ENCODE data around the gene UCK2. TPM values are rescaled to one million over a fixed set of nuclear protein-coding genes. Genes with fewer than 3 reads are reported as not detected.

The UCK2 gene
- total RNA-seq, 2 experiments from 2014 or later = 28.4 to 32.4 TPM

GRCh38 chr1:165928075-165928731, 100.8 kb downstream of the UCK2 start:
- ChIA-PET POLR2A (interaction anchor here (0.6 kb wide), 1 partner anchor 542 kb away, joined by 3 read pairs; no protein-coding TSS in a partner anchor), CTCF (interaction anchor here (0.8 to 5.7 kb wide), 7 partner anchors 9 to 1131 kb away, joined by 3 to 54 read pairs (median 4); no protein-coding TSS in a partner anchor)
- Mint-ChIP-seq H3K36me3 (ENCODE audit: low read depth) (no peaks in the 10 kb centered on the region), H3K4me1 (ENCODE audit: low read depth) (no peaks in the 10 kb centered on the region), H3K4me3 (no peak overlapping the region), H3K27ac (no peak overlapping the region), H3K9me3 (ENCODE audit: insufficient read depth) (no peaks in the 10 kb centered on the region), H3K27me3 (ENCODE audit: low read depth) (peaks cover 4% of the 10 kb centered on the region)
- DNase-seq (peak; percentile 70), ATAC-seq (peak; percentile 63)

DNA sequence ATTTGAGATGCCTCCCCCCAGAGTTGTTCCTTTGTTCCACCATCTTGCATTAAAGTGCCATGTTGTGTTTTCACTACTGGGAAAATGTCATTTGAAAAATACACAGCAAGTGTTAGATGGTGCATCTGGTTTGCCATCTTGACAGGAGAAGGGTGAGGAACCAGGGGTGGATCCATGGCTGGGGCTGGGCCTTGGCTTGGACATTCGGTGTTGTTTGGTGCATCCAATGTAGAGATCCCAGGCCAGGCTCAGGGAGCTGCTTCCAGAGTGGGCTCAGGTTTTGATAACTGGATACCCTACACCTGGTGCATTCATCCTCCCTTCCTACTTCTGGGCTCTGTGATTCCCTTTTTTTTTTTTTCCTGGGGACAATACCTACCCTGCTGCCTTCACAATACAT, 103.5 kb downstream of the UCK2 start:
- H3K36me3 Mint-ChIP-seq (ENCODE audit: low read depth) = no peaks in the 10 kb centered on the region
- no peaks in the 10 kb centered on the region for H3K9me3 Mint-ChIP-seq (ENCODE audit: insufficient read depth)
- H3K27ac Mint-ChIP-seq = no peak overlapping the region
- no peak overlapping the region for H3K4me3 Mint-ChIP-seq
- ATAC-seq (no peak), DNase-seq (no peak)
- ChIA-PET CTCF (no interaction called here), POLR2A (no interaction called here)
- H3K27me3 Mint-ChIP-seq (ENCODE audit: low read depth) = peaks cover 3% of the 10 kb centered on the region
- no peaks in the 10 kb centered on the region for H3K4me1 Mint-ChIP-seq (ENCODE audit: low read depth)

DNA sequence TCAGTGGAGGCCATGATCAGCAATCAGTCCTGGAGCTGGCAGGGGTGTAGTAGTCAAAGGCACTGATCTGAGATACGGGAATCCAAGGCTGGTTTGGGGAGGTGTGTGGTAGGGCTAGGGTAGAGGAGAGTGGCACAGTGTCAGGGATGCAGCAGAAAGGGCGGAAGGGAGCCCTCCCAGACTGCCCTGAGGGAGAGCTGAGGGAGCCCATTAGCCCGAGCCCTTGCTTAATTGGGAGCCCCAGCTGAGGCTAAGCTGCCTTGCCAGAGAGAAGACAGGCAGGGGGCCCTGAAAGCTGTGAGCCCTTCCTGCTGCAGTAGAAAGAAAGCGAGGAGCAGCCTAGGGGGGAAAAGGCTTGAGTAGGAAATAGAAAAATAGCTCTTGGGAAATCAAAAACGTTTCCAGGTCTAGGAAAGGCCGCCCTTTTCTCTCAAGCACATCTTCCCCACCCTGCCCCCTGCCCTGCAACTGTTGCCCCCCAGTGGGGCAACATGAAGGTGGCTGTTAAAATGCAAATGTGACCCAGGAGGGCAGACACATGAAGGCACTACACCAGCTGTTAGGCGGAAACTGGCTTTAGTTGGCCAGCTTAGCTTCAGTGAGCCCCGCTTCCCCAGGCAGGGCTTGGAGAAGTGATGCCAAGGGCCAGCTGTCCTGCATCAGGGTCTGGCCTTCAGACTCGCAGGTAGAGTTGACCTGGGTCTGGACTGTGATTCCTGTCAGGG, 106.2 kb downstream of the UCK2 start:
- POLR2A ChIA-PET = no interaction called here
- DNase-seq (no peak), ATAC-seq (no peak)
- CTCF ChIA-PET = interaction anchor here (2.1 kb wide), 1 partner anchor 9 kb away, joined by 6 read pairs; no protein-coding TSS in a partner anchor
- no peaks in the 10 kb centered on the region for H3K9me3 Mint-ChIP-seq (ENCODE audit: insufficient read depth)
- H3K4me3 Mint-ChIP-seq = no peak overlapping the region
- H3K27me3 Mint-ChIP-seq (ENCODE audit: low read depth) = peaks cover 3% of the 10 kb centered on the region
- H3K4me1 Mint-ChIP-seq (ENCODE audit: low read depth) = no peaks in the 10 kb centered on the region
- H3K27ac Mint-ChIP-seq = no peak overlapping the region
- no peaks in the 10 kb centered on the region for H3K36me3 Mint-ChIP-seq (ENCODE audit: low read depth)

DNA sequence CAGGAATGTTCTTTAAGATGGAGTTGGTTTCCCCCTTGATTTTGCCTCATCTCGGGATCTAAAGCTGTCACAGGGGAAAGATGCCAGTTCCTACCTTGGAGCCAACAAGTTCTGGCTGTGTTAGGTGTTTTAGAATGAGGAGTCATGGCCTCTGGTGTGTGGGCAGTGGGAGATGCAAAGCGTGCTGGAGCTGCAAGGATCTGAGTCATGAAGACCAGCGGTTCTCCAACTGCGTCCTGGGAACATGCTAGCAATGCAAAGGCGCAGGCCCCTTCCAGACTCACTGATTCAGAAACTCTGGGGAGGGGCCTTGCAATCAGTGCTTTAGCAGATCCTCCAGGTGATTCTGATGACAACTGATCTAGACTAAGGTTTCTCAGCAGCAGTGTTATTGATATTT, 109.1 kb downstream of the UCK2 start:
- Mint-ChIP-seq H3K36me3 (ENCODE audit: low read depth) (no peaks in the 10 kb centered on the region), H3K27ac (no peak overlapping the region), H3K4me1 (ENCODE audit: low read depth) (no peaks in the 10 kb centered on the region), H3K27me3 (ENCODE audit: low read depth) (no peaks in the 10 kb centered on the region), H3K9me3 (ENCODE audit: insufficient read depth) (no peaks in the 10 kb centered on the region), H3K4me3 (no peak overlapping the region)
- DNase-seq (no peak), ATAC-seq (no peak)
- ChIA-PET POLR2A (interaction anchor here (0.6 to 1.0 kb wide), 2 partner anchors 553 to 1017 kb away, joined by 3 read pairs; no protein-coding TSS in a partner anchor), CTCF (interaction anchor here (1.4 kb wide), 1 partner anchor 9 kb away, joined by 4 read pairs; no protein-coding TSS in a partner anchor)

GRCh38 chr1:165937829-165938228, 110.4 kb downstream of the UCK2 start:
- DNase-seq = no peak
- Mint-ChIP-seq H3K4me1 (ENCODE audit: low read depth) (no peaks in the 10 kb centered on the region), H3K27ac (no peak overlapping the region), H3K36me3 (ENCODE audit: low read depth) (no peaks in the 10 kb centered on the region), H3K4me3 (no peak overlapping the region), H3K27me3 (ENCODE audit: low read depth) (no peaks in the 10 kb centered on the region), H3K9me3 (ENCODE audit: insufficient read depth) (no peaks in the 10 kb centered on the region)
- ATAC-seq = no peak
- ChIA-PET CTCF (no interaction called here), POLR2A (no interaction called here)

- CTCF ChIA-PET = no interaction called here
- peaks cover 5% of the 10 kb centered on the region for H3K27me3 Mint-ChIP-seq (ENCODE audit: low read depth)
- POLR2A ChIA-PET = no interaction called here
- H3K36me3 Mint-ChIP-seq (ENCODE audit: low read depth) = no peaks in the 10 kb centered on the region
- H3K4me3 Mint-ChIP-seq = no peak overlapping the region
- H3K9me3 Mint-ChIP-seq (ENCODE audit: insufficient read depth) = no peaks in the 10 kb centered on the region
- DNase-seq = no peak
- H3K27ac Mint-ChIP-seq = no peak overlapping the region
- no peaks in the 10 kb centered on the region for H3K4me1 Mint-ChIP-seq (ENCODE audit: low read depth)
- no peak for ATAC-seq
Observed at GRCh38 chr1:165938844-165939243, 111.4 kb downstream of the UCK2 start.

DNA sequence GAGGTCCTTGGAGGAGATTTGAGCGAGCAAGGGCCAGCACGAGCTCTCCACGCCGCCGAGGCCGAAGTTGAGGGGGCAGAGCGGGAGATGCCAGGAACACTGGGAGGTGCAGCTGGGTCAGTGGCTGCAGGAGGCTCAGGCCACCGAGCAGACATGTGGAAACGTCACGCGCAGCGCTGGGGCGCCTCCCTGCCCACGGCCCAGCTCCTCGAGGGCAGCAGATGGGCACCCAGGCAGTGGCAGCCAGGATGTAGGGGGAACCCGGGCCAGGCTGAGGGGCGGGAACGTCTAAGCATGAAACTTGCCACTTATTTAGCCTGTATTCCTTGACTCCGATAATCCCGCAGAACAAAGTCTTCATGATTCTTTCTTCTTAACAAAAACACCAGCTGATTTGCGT, 114.1 kb downstream of the UCK2 start:
- H3K36me3 Mint-ChIP-seq (ENCODE audit: low read depth) = no peaks in the 10 kb centered on the region
- ChIA-PET POLR2A (no interaction called here), CTCF (no interaction called here)
- no peak overlapping the region for H3K27ac Mint-ChIP-seq
- no peak for DNase-seq
- H3K4me3 Mint-ChIP-seq = no peak overlapping the region
- ATAC-seq = no peak
- H3K27me3 Mint-ChIP-seq (ENCODE audit: low read depth) = peaks cover 5% of the 10 kb centered on the region
- H3K9me3 Mint-ChIP-seq (ENCODE audit: insufficient read depth) = no peaks in the 10 kb centered on the region
- H3K4me1 Mint-ChIP-seq (ENCODE audit: low read depth) = no peaks in the 10 kb centered on the region

GRCh38 chr1:165942062-165942461, 114.6 kb downstream of the UCK2 start:
- no peak overlapping the region for H3K4me3 Mint-ChIP-seq
- H3K27ac Mint-ChIP-seq = no peak overlapping the region
- peaks cover 5% of the 10 kb centered on the region for H3K27me3 Mint-ChIP-seq (ENCODE audit: low read depth)
- H3K9me3 Mint-ChIP-seq (ENCODE audit: insufficient read depth) = no peaks in the 10 kb centered on the region
- DNase-seq = no peak
- ChIA-PET CTCF (interaction anchor here (1.1 kb wide), 1 partner anchor 537 kb away, joined by 3 read pairs; no protein-coding TSS in a partner anchor), POLR2A (no interaction called here)
- ATAC-seq = no peak
- no peaks in the 10 kb centered on the region for H3K36me3 Mint-ChIP-seq (ENCODE audit: low read depth)
- no peaks in the 10 kb centered on the region for H3K4me1 Mint-ChIP-seq (ENCODE audit: low read depth)

DNA sequence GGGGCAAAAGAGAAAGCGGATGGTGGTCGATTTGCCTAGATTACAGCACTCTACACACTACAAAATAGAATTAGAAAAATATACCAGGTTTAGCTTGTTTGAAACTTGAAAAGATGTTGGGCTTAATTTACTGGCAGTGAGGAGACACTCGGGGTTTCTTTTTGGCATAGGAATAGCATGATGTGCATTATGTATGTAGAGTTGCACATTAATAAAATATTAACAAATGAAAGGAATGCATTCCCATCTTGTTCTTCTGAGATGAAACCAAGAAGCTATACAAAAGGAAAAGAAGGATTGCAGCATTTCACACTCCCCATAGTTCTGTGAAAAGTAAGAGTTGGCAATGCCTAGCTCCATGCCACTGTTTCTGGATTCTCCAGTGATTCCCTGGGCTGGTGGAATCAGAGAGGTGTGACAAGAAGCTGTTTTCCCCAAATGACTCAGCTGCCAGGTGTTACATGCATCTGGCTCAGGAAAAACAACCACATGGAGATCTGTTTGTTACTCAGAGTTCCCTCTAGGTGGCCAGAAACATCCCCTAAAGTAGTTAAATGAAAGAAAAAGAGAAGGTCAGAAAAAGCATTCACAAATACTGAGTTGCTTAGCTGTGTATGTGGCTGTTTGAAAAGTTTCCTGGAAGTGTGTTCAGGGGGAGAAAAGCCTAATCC, 115.6 kb downstream of the UCK2 start:
- Mint-ChIP-seq H3K36me3 (ENCODE audit: low read depth) (no peaks in the 10 kb centered on the region), H3K4me3 (no peak overlapping the region), H3K27ac (no peak overlapping the region), H3K4me1 (ENCODE audit: low read depth) (no peaks in the 10 kb centered on the region), H3K9me3 (ENCODE audit: insufficient read depth) (no peaks in the 10 kb centered on the region), H3K27me3 (ENCODE audit: low read depth) (peaks cover 5% of the 10 kb centered on the region)
- ChIA-PET POLR2A (no interaction called here), CTCF (interaction anchor here (1.1 kb wide), 1 partner anchor 536 kb away, joined by 3 read pairs; no protein-coding TSS in a partner anchor)
- no peak for ATAC-seq
- no peak for DNase-seq

GRCh38 chr1:165945911-165946310, 118.5 kb downstream of the UCK2 start:
- Mint-ChIP-seq H3K4me1 (ENCODE audit: low read depth) (no peaks in the 10 kb centered on the region), H3K27me3 (ENCODE audit: low read depth) (peaks cover 5% of the 10 kb centered on the region), H3K4me3 (no peak overlapping the region), H3K27ac (no peak overlapping the region), H3K9me3 (ENCODE audit: insufficient read depth) (no peaks in the 10 kb centered on the region), H3K36me3 (ENCODE audit: low read depth) (no peaks in the 10 kb centered on the region)
- ChIA-PET POLR2A (no interaction called here), CTCF (no interaction called here)
- no peak for ATAC-seq
- no peak for DNase-seq

GRCh38 chr1:165947797-165948455, 120.5 kb downstream of the UCK2 start:
- ChIA-PET CTCF (no interaction called here), POLR2A (no interaction called here)
- no peak for ATAC-seq
- H3K27ac Mint-ChIP-seq = no peak overlapping the region
- DNase-seq = no peak
- H3K4me1 Mint-ChIP-seq (ENCODE audit: low read depth) = no peaks in the 10 kb centered on the region
- H3K36me3 Mint-ChIP-seq (ENCODE audit: low read depth) = no peaks in the 10 kb centered on the region
- peaks cover 5% of the 10 kb centered on the region for H3K27me3 Mint-ChIP-seq (ENCODE audit: low read depth)
- no peaks in the 10 kb centered on the region for H3K9me3 Mint-ChIP-seq (ENCODE audit: insufficient read depth)
- no peak overlapping the region for H3K4me3 Mint-ChIP-seq
